GM19025 (cell line): ENCODE results near the gene RARG.

Source experiments
- ATAC-seq: cut with Tn5 transposase; IDR thresholded peaks from one replicate; pipeline ENCODE4 v1.9.1; 2021; ENCODE audit warnings: mild to moderate bottlenecking, low read depth, moderate library complexity; ENCODE audit not compliant: unreplicated experiment

Gene RARG

DNA sequence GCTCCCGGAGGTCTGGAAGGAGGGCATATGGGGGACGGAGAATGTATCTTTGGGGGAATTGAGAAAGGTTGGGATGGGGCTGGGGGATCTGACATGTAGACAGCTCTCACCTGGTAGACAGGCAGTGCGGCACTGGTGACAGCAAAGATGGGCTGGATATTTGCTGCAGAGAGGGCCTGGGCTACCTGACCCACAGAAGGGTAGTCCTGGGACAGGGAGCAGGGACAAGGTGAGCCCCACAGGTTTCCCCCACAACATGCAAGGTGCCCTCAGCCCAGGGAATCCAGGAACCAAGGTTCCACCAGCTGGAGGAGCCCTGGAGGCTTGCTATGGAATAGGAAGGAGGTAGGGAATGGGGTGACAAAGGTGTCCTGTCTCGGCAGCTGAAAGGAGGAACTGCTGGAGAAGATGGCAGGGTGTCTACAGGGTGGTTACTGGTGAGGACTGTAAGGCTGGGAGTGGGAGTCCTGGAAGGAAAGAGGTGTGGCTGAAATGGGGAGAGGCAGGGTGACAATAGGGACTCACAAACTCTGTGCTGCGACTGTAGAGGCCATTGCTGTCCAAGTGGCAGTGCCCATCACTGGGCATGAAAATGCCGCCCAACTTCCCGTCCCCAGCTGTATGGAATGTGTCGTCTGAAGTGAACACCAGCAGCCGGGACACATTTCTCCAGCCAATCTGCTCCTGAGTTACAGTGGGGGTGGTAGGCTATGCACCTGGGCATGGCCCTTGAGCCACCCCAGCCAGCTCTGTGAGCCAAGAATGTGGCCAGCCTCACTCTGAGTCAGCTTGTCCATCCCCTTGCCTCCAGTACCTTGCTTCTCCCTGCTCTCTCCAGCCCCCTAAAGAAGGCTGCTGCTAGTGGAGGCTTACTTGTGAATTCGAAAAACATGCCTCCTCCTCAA lies 36.2 kb downstream of the RARG start:
- ATAC-seq: no peak

DNA sequence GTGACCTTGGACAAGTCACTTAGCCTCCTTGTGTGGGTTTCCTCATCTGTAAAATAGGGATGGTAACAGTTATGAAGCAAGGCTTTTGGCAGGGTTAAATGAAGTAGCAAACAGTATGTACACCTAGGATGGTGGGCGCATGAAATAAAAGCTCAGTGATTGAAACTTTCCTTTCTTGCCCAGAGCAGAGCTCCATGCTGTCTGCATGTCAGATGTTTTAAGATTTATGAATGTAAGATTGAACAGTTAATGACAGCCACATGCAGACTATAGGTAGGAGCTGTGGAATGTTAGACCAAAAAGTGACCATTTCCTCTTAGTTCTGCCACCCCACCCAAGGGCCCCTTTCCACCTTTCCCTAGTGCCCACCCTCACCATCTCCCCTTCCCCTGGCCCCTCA lies 37.0 kb downstream of the RARG start:
- ATAC-seq: no peak

DNA sequence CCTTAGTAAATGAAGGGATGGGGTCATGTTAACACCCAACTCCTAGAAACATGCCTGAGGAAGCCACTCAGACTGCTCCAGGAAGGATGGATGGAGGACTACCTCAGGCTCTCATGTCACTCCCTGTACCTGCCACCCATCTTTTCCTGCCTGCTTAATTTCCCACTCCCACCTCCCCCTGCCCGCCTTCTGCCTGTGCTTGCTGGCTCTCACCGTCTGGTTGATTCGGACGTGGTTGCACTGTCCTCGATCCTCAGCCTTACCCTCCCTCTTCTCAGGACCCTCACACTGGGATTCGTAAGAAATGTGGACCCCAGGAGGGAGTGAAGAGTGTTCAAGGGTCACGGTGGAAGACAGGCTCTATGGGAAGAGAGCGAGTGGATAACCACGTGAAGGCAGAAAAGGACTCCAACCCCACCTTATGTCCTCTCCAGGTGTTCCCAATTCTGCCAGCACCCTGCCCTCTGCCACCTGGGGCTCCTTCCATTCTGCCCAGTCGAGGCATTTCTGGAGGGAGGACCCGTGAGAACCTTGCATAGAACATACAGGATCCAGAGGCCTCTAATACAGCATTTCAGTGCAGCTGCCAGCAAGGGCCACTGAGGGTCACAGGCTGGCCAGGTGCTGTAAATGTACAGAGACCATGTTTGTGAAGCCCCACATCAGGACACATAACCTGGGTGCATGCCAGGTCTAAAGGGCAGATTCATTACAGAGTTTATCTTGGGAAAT lies 37.9 kb downstream of the RARG start:
- ATAC-seq: no peak

DNA sequence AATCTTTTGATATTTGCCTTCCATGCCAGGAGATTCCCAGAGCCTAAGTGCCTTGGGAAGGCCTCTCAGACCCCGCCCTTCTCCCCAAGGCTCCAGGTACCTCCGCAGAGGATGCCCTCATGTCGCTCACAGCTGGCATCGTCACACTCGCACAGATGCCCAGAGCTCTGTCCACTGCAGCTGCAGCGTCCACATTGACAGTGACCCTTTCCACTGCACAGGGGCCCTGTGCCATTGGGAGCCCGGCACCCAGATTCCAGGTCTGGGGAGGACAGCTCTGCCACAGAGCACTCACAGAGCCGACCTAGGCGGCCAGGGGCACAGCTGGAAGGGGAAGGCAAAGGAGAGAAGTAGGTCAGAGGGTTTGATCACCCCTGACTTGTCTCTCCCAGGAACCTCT lies 39.0 kb downstream of the RARG start:
- no peak for ATAC-seq

DNA sequence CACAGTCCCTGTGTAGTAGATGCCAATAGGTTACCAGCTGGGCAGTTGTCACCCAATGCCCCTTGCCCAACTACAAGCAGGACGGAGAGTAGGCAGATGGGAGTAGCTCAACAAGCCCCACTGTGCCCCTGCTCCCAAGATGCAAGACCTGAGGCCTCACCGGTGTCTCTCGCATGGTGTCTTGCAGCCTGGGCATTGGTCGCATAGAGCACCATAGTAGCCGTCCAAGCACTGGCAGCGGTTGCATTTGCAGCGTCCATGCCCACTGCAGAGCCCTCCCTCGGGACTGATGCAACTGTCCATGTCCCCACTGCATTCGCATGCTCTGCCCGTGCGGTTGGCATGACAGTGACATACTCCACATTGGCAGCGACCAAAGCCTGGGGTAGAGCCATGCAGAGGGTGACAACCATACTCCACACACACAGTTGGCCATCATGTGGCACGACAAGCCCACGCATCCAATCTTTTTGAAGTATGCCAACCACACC lies 39.4 kb downstream of the RARG start:
- no peak for ATAC-seq

DNA sequence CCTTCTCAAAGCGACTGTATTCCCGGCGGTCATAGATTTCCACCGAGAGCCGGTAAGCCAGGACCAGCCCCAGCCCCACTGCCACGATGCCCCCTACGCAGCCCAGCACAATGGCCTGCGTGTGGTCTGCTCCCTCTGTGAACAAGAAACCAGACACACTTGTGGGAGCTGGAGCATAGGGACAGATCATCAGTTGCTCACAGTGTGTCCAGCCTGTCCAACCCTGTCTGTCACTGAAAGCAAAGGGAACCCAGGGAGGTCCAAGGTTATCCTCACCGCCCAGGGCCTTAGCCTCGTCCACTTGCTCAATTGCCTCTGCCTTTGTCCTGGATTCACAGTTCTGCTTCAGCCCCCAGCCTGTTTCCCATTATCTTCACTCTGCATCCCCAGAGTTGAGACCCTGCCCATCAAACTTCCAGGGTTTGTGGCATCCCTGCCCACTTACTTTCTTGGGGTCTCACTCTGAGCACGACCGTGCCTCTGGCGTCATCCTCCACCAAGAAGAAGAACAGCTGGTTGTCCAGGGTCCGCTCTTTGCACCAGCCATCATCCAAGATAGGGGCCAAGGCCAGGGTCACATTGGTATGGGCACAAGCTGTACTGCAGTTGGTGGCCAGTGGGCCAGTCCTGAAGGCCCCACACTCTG lies 40.0 kb downstream of the RARG start:
- ATAC-seq: no peak

DNA sequence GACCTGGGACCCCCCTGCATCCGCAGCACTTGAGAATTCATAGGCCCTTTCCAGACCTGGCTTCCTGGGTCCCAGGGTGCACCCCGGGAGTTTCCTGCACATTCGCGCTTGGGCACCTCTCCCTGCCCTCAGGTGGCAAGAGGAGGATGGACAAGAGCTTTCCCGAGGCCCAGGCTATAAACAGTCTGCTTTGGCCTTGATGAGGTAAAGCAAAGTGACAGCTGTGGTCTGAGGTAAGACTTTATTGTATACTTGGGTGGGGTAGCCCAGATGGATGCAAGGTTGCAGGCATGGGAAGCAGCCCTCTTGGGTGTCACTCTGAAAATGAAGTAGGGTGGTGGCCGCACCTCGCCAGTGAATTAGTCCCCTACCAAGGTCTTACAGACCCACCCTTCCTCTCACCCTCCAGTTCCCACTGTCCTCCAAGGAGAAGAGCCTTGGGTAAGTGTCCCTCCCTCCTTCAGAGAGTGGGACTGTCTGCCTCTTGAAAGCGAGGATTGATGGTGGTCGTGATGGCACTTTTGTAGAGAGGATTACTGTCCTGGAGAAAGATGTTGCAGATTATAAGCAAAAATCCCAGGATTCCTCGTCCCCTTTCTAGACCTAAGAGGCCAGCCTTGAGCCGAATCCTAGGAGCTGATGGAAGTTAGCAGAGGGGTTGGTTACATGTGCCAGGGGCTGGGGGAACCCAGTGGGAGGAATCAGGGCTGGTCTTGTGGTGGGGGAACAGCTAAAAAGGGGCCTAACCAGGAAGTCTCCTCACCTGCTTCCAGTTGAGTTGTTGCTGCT lies 40.7 kb downstream of the RARG start:
- no peak for ATAC-seq

DNA sequence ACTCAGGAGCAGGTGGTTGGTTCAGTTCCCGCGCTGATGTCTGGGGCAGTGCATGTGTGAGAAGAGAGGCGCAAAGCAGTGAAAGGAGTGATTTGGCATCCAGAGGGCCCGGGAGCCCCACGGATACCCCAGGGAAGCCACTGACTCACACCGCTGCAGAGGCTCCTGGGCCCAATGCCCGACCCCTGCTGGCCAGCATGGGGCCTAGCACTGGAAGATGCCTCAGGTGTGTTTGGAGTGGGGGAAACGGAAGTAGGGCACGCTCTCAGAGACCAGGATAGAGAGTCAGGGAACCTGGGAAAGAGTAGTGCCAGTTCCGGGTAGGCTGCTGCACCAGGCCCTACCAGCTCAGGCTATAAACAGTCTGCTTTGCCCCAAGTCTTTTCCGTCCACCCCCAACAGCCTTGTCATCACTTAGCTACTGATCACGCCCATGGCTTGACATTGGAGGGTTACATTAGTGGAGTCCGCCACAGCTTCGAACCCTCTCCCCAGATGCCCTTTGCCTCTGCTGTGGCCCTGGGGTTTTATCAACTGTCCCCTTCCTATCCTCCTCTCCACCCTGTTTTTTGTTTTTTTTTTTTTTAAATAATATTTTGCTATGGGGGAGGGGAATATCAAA lies 41.8 kb downstream of the RARG start:
- ATAC-seq: peak; percentile 56

DNA sequence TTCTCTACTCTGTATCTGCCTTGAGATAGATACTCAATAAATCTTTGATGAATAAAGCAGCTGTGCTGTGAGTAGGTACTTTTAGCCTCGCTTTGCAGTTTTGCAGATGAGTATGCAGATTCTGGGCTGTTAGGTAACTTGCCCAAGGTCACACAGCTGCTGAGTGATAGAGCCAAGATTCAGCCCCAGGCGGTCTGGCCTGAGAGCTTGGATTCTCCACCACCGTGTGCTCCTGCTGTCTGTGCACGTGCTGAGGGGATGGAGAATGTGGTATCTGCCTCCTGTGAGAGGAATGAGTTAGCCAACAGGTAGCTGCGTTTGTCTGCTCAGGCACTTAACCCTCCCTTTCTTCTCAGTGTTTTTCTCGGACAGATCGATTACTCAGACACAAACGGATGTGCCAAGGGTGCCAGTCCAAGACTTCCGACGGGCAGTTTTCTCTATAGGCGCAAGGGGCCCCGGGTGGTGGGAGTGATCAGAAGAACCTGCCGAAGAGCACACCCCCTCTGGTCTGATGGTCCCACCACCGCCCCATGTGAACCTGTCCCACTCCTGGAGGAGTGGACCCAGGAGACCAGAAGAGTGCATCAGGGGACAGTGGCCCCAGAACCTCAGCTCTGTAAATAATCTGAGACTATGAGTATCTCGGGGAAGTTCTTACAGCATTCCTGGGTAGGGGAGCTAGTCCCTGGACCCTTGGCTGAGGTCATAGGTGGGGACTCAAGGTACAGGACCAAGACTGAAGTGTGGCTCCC lies 44.7 kb downstream of the RARG start:
- ATAC-seq: no peak

DNA sequence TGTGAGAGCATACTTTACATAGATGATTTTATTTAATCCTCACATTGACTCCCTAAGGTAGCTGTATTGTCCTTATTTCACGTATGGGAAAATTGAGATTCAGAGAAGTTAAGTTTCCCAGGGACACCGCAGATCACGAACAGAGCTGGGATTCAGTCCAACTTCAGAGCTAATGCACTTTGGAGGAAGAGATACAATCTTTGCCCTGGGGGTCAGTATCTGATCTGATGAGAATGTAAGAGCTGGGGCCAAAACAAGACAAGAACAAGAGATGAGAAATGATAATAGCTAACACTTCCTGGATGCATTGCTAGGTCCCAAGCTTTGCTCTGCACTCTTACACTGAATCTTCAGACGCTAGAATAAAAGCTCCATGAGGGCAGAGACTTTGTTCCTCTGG lies 45.3 kb downstream of the RARG start:
- no peak for ATAC-seq

DNA sequence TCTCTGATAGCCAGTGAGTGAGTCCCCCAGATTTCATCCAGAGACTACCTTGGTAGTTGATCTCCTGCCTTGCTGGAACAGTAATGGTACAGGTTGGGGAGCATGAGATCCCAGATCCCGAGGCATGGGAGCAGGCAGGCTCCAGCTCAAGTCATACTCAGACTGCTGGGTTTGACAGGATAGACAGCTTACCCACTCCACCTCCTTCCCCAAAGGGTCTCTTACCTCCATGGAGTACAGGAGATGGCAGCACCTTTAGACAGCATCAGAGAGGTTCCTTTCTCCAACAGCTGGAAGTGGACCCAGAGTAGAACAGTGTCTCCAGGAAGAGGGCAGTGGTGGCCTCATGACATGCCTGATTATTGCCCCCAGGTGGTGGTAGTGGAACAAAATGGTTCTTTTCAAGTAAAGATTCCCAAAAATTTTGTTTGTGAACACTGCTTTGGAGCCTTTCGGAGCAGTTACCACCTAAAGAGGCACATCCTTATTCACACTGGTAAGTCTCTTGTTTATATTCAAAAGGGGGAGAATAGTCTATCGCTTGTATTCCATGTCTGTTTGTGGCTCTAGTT lies 46.3 kb downstream of the RARG start:
- no peak for ATAC-seq

DNA sequence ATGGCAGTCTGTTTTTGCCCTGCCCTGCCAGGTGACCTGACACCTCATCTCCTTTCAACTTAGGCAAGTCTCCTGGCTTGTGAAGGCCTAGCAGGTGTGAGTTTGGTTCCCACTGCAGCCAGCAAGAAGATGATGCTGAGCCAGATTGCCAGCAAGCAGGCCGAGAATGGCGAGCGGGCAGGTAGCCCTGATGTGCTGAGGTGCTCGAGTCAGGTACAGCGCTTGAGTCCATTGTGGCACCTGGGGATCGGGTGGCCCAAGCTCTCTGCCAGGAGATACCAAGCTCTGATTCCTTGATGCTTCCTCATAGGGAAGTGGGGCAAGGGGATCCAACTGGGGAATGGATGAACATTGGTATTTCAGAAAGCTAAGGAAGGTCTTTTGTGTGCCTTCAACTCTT lies 47.2 kb downstream of the RARG start:
- no peak for ATAC-seq

DNA sequence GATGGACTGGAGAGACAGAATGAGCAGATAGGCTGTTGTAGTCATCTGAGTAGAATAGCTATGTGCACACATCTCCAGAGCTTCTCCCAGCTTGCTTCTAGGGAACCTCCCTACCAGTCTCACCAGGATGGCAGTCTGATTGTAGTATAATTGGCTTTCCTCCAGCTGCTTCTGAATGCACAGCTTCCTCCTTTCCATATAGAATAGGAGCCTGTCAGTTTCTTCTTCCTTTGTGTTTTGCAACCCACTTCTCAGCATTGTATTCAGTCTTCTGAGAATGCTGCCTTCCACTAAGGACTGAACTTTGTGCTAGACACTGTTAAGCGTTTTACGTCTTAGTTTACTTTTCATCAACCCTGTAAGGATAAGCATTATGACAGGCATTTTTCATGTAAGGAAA lies 49.1 kb downstream of the RARG start:
- no peak for ATAC-seq

DNA sequence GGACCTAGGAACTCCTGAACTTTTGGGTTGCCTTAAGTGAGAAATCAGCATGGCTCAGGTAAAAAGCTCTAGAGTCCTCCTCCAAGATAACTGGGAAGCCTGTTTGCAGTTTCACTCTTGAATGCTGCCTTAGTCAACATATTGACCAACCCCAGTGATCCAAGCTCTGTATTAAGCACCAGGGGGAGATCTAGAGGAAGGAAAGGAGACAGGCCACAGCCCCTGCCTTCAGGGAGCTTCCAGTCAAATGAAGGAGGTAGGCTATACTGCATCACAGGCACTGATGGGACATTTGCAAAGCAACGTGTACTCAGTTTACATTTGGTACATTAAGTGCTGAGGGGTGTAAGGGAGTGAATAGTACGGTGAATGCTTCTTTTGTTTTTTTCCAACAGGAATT lies 50.1 kb downstream of the RARG start:
- ATAC-seq: no peak

DNA sequence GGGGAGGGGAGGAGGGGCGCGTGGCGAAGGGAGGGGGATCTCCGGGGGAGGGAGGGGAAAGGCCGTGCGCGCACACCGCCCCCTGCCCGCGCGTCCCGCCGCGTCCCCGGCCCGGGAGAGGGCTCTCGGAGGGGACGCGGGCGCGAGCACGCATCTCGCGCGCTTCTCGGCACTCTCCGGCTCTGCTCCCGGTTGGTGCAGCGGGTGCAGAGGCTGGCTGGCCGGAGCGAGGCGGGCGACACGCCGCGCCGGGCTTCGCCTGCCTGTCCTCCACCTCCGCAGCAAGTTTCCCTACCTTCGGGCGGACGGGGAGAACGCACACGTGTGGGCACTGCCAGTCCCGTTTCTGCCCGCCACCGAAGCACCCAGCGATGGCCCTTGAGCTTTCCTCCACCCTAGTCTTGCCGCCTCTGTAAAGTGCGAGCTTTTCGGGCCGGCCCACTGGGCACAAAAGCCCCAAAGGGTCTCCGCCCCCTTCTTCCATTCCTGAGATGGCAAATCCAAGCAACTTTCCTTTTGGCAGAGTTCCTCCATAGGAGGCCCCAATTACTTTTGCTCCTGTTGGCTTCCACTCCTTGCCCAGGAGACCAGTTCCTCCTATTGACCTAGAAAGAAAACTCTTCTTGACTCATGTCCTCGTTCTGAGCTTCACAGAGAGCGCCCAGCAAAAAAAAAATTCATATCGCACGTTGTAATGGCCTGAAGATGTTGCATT lies 50.9 kb downstream of the RARG start:
- ATAC-seq: peak; percentile 44

DNA sequence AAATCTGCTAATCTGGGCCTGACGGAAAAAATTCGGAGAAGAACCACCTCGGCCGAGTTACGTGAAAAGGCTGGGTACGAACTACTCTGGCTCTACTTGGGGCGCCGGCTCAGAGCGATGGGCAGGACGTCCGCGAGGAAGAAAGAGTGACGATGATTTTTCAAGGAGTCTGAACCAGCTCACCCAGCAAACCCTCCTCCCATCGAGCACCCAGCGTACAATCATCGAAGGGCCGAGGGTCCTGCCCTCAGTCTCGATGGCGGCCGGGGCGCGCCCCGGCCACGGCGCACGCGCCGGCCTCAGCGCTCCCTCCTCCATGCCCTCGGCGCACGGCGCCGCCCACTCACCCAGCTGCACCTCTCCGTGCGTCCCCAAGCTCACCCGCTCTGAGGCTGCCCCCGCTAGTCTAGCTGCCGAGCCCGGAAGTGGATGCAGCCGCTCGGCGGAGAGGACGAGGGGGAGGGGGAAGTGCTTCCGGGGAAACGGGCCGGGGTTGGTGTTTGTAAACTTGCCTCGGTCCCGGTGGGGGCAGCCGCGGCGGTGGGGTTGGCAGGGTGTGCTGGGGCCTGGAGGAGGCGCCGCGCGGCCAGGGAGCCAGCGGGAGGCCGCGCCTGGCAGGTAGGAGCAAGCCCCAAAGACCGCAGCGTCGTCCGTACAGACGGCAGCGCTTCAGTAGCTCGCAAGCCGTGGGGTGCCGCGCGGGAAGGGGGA lies 51.6 kb downstream of the RARG start, which contains the start of the genes CSAD and ZNF740:
CSAD (minus strand) TSS at position 706 of the 711 bp plus-strand sequence. CDS start 7,455 bp downstream, outside the sequence.
ZNF740 (plus strand) TSS at position 503 of the 711 bp plus-strand sequence. CDS start 1,262 bp downstream, outside the sequence.
- peak; percentile 93 for ATAC-seq

DNA sequence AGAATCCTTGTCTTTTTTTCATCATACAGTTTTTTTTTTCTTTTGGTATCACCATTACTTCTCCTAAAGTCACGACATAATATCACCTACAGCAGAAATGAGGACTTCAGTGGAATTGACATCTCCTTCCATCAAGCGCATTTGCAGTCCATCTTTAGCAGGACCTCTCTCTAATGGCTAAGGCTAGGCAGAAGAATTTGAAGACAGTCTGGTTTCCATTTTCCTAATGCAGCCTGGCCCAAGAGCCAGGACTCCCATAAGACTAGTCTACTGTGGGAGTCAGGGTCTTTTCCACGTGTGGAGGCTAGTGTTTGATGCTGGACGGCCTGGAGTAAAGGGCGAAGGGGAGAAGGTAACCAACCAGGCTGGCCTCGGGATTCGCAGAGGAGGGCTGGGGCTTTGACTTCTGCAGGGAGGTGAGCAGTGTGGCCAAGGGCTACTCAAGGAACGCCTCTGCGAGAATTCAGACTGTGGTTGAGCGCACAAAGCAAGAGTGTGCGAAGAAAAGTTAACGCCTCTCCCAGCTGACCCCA lies 52.3 kb downstream of the RARG start:
- ATAC-seq: no peak
